Activated CD4-positive, alpha-beta T cell treated with anti-CD3 and anti-CD28 coated beads, Interleukin-2, amount 50 U/mL, for 1 hour (primary cell): ENCODE results near the gene CCHCR1.
"Not testable (repeated sequence)": the region's sequence is repeated elsewhere in the genome, so short reads cannot be mapped to it uniquely, and the experiment has no call there.

Experiments used
- DNase-seq: peaks from one replicate; pipeline ENCODE4 v3.0.0-alpha.2; 2020

The CCHCR1 gene

GRCh38 chr6:31179896-31180295, 22.3 kb upstream of the CCHCR1 start:
- DNase-seq: no peak

GRCh38 chr6:31179042-31179386, 21.4 kb upstream of the CCHCR1 start:
- DNase-seq: no peak

GRCh38 chr6:31178143-31179041, 20.8 kb upstream of the CCHCR1 start:
- no peak for DNase-seq

GRCh38 chr6:31175971-31176370, 18.4 kb upstream of the CCHCR1 start:
- DNase-seq: no peak

GRCh38 chr6:31174378-31174777, 16.8 kb upstream of the CCHCR1 start:
- DNase-seq: no peak

- no peak for DNase-seq
Measured at GRCh38 chr6:31173406-31173805, 15.8 kb upstream of the CCHCR1 start.

- no peak for DNase-seq
Measured at GRCh38 chr6:31172973-31173384, 15.4 kb upstream of the CCHCR1 start.

- no peak for DNase-seq
Measured at GRCh38 chr6:31171931-31172905, 14.6 kb upstream of the CCHCR1 start.

GRCh38 chr6:31170987-31171671, 13.5 kb upstream of the CCHCR1 start:
- DNase-seq: no peak

- DNase-seq: no peak
Measured at GRCh38 chr6:31170600-31170881, 12.9 kb upstream of the CCHCR1 start, which contains the start of gene POU5F1. Gene POU5F1 (minus strand): TSS chr6:31170682. CDS start chr6:31170620, 62 bp downstream.

GRCh38 chr6:31169858-31170599, 12.4 kb upstream of the CCHCR1 start:
- not testable (repeated sequence) for DNase-seq

- DNase-seq: no peak
Measured at GRCh38 chr6:31169123-31169857, 11.7 kb upstream of the CCHCR1 start.

- DNase-seq: no peak
Measured at GRCh38 chr6:31168606-31169005, 11.0 kb upstream of the CCHCR1 start.

GRCh38 chr6:31165986-31166385, 8.4 kb upstream of the CCHCR1 start:
- no peak for DNase-seq

GRCh38 chr6:31165064-31165832, 7.6 kb upstream of the CCHCR1 start:
- DNase-seq: not testable (repeated sequence)

- not testable (repeated sequence) for DNase-seq
Measured at GRCh38 chr6:31164475-31165063, 7.0 kb upstream of the CCHCR1 start.

GRCh38 chr6:31163922-31164321, 6.3 kb upstream of the CCHCR1 start:
- no peak for DNase-seq

- DNase-seq: no peak
Measured at GRCh38 chr6:31162463-31163165, 5.0 kb upstream of the CCHCR1 start.

GRCh38 chr6:31161216-31162126, 3.9 kb upstream of the CCHCR1 start:
- no peak for DNase-seq
